Thymus (tissue), 11 donors: ENCODE data around the gene SERPIND1. TPM values are rescaled to one million over a fixed set of nuclear protein-coding genes. Genes with fewer than 3 reads are reported as not detected.

Experiments
- DNase-seq, 9 donors: peaks; one replicate each; pipeline ENCODE4 v3.0.0-alpha.2; 2013; ENCODE audit warnings: low spot score in 9 of 9, low read depth in 6 of 9, missing footprints in 1 of 9
- H3K27ac ChIP-seq, 2 donors: one replicate each; pipeline ENCODE4 v1.5.1; 2013; ENCODE audit warnings: control low read depth in 1 of 2, low read depth in 1 of 2, low read length in 1 of 2, mild to moderate bottlenecking in 1 of 2, moderate library complexity in 1 of 2
- H3K27me3 ChIP-seq, 2 donors: one replicate each; pipeline ENCODE4 v1.5.1; 2013; ENCODE audit warnings: low read length in 1 of 2; ENCODE audit not compliant: control insufficient read depth in 2 of 2, insufficient read depth in 1 of 2
- H3K36me3 ChIP-seq, 2 donors: one replicate each; pipeline ENCODE4 v1.5.1; 2013; ENCODE audit warnings: low read length in 1 of 2, mild to moderate bottlenecking in 1 of 2, moderate library complexity in 1 of 2; ENCODE audit not compliant: control insufficient read depth in 2 of 2, insufficient read depth in 2 of 2
- H3K4me1 ChIP-seq, 2 donors: one replicate each; pipeline ENCODE4 v1.5.1; 2013; ENCODE audit warnings: low read length in 2 of 2; ENCODE audit not compliant: control insufficient read depth in 2 of 2, insufficient read depth in 2 of 2
- H3K4me3 ChIP-seq, 2 donors: one replicate each; pipeline ENCODE4 v1.5.1; 2013; ENCODE audit warnings: low read length in 2 of 2, control low read depth in 1 of 2, mild to moderate bottlenecking in 1 of 2
- H3K9me3 ChIP-seq, 2 donors: one replicate each; pipeline ENCODE4 v1.5.1; 2013; ENCODE audit warnings: low read length in 1 of 2, mild to moderate bottlenecking in 1 of 2; ENCODE audit not compliant: control insufficient read depth in 2 of 2, insufficient read depth in 1 of 2
- WGBS: extraction: QIAGEN DNeasy Blood & Tissue Kit; methylation state at CpG from one replicate; pipeline ENCODE4 v1.1.7; 2013; 5-methylcytosine and 5-hydroxymethylcytosine counted together
- polyA plus RNA-seq: library from polyadenylated mRNA; stranded (reverse); fragments of 200-250 nt; gene quantifications from one replicate; pipeline ENCODE4 v1.2.3, GENCODE V29; 2013
- total RNA-seq: library from RNA; stranded (reverse); fragments of 120-200 nt; gene quantifications from one replicate; pipeline ENCODE4 v1.2.4, GENCODE V29; 2013
- donor health status: healthy.

Gene SERPIND1
- total and polyA plus RNA-seq, 2 donors = 0.05 to 0.11 TPM

GRCh38 chr22:20794650-20795413 lies 20.9 kb downstream of the SERPIND1 start:
- Histone ChIP-seq H3K4me3 (no peak overlapping the region), H3K36me3 (peaks cover 72 to 88% of the 10 kb centered on the region in 2 donors), H3K27me3 (no peaks in the 10 kb centered on the region), H3K27ac (no peak overlapping the region), H3K4me1 (no peaks in the 10 kb centered on the region), H3K9me3 (no peaks in the 10 kb centered on the region)
- no peak for DNase-seq
- 95% methylated on average over 7 of the region's 7 CpGs for WGBS

- DNase-seq = no peak
- Histone ChIP-seq H3K27me3 (no peaks in the 10 kb centered on the region), H3K36me3 (peaks cover 78 to 87% of the 10 kb centered on the region in 2 donors), H3K4me1 (no peaks in the 10 kb centered on the region), H3K9me3 (no peaks in the 10 kb centered on the region), H3K4me3 (no peak overlapping the region), H3K27ac (no peak overlapping the region)
- 99% methylated on average over 8 of the region's 8 CpGs for WGBS
These were observed 22.8 kb downstream of the SERPIND1 start for GRCh38 chr22:20796731-20797130.

- H3K27me3 ChIP-seq = no peaks in the 10 kb centered on the region
- no peaks in the 10 kb centered on the region for H3K9me3 ChIP-seq
- H3K4me3 ChIP-seq = no peak overlapping the region
- DNase-seq = no peak
- peaks cover 79 to 88% of the 10 kb centered on the region in 2 donors for H3K36me3 ChIP-seq
- WGBS = 97% methylated on average over 5 of the region's 5 CpGs
- H3K27ac ChIP-seq = no peak overlapping the region
- H3K4me1 ChIP-seq = no peaks in the 10 kb centered on the region
These were observed 24.3 kb downstream of the SERPIND1 start for GRCh38 chr22:20798218-20798617.

- Histone ChIP-seq H3K27me3 (no peaks in the 10 kb centered on the region), H3K36me3 (peaks cover 86 to 91% of the 10 kb centered on the region in 2 donors), H3K4me1 (no peaks in the 10 kb centered on the region), H3K27ac (no peak overlapping the region), H3K4me3 (no peak overlapping the region), H3K9me3 (no peaks in the 10 kb centered on the region)
- 98% methylated on average over 10 of the region's 10 CpGs for WGBS
- DNase-seq = no peak
These were observed 25.1 kb downstream of the SERPIND1 start for GRCh38 chr22:20798974-20799373.

GRCh38 chr22:20799449-20799848 lies 25.5 kb downstream of the SERPIND1 start:
- DNase-seq = no peak
- 98% methylated on average over 8 of the region's 8 CpGs for WGBS
- H3K4me3 ChIP-seq = no peak overlapping the region

GRCh38 chr22:20802452-20802851 lies 28.5 kb downstream of the SERPIND1 start:
- H3K36me3 ChIP-seq = peaks cover 82 to 92% of the 10 kb centered on the region in 2 donors
- no peak for DNase-seq
- no peak overlapping the region for H3K27ac ChIP-seq
- H3K4me1 ChIP-seq = no peaks in the 10 kb centered on the region
- no peaks in the 10 kb centered on the region for H3K9me3 ChIP-seq
- 90% methylated on average over 6 of the region's 6 CpGs for WGBS
- no peak overlapping the region for H3K4me3 ChIP-seq
- H3K27me3 ChIP-seq = no peaks in the 10 kb centered on the region

More at GRCh38 chr22:20799449-20799848, 25.5 kb downstream of the SERPIND1 start:
- H3K36me3 ChIP-seq = peaks cover 86 to 92% of the 10 kb centered on the region in 2 donors
- no peaks in the 10 kb centered on the region for H3K27me3 ChIP-seq
- no peaks in the 10 kb centered on the region for H3K9me3 ChIP-seq
- H3K4me1 ChIP-seq = no peaks in the 10 kb centered on the region
- H3K27ac ChIP-seq = no peak overlapping the region

- WGBS = 99% methylated on average over 11 of the region's 11 CpGs
- DNase-seq = no peak
- Histone ChIP-seq H3K4me3 (no peak overlapping the region), H3K27me3 (no peaks in the 10 kb centered on the region), H3K27ac (no peak overlapping the region), H3K4me1 (no peaks in the 10 kb centered on the region), H3K9me3 (no peaks in the 10 kb centered on the region), H3K36me3 (peaks cover 79 to 91% of the 10 kb centered on the region in 2 donors)
These were observed 29.1 kb downstream of the SERPIND1 start for GRCh38 chr22:20802922-20803553.

- peak in 7 of 9 donors; percentile 9 to 62 (median 32) for DNase-seq
These were observed 29.9 kb downstream of the SERPIND1 start for GRCh38 chr22:20803696-20804324.

GRCh38 chr22:20804650-20805049 lies 30.7 kb downstream of the SERPIND1 start:
- no peak for DNase-seq
- Histone ChIP-seq H3K4me3 (no peak overlapping the region), H3K36me3 (peaks cover 71 to 86% of the 10 kb centered on the region in 2 donors), H3K9me3 (no peaks in the 10 kb centered on the region), H3K27me3 (no peaks in the 10 kb centered on the region), H3K4me1 (peaks cover 0 to 4% of the 10 kb centered on the region in 2 donors), H3K27ac (no peak overlapping the region)
- 97% methylated on average over 6 of the region's 6 CpGs for WGBS

More at GRCh38 chr22:20803696-20804324, 29.9 kb downstream of the SERPIND1 start:
- Histone ChIP-seq H3K4me3 (no peak overlapping the region), H3K4me1 (no peaks in the 10 kb centered on the region), H3K27me3 (no peaks in the 10 kb centered on the region), H3K36me3 (peaks cover 74 to 86% of the 10 kb centered on the region in 2 donors), H3K9me3 (no peaks in the 10 kb centered on the region), H3K27ac (no peak overlapping the region)
- 92% methylated on average over 11 of the region's 11 CpGs for WGBS
